Stimulated activated naive CD8-positive, alpha-beta T cell treated with anti-CD3 and anti-CD28 coated beads, Interleukin-15, Interleukin-2, amounts not matched to agents 100 U/mL and 50 U/mL, for 24 hours (primary cell): Measurements from ENCODE around the gene ACHE.
A peak's percentile ranks its signal among the peaks of the same experiment; 100 is the strongest.
"Not testable (repeated sequence)": the region's sequence is repeated elsewhere in the genome, so short reads cannot be mapped to it uniquely, and the experiment has no call there.

ENCODE experiments used
- ATAC-seq: fragments of 150-1000 bp; cut with Tn5 transposase; one replicate; pipeline ENCODE4 v1.10.0; 2021
- DNase-seq: peaks from one replicate; pipeline ENCODE4 v3.0.0; 2021

Gene ACHE

GRCh38 chr7:100861616-100861985 lies 34.1 kb downstream of the ACHE start:
- DNase-seq (no peak), ATAC-seq (no peak)

- DNase-seq (no peak), ATAC-seq (no peak)
Observed at GRCh38 chr7:100860702-100861615, 34.7 kb downstream of the ACHE start.

- ATAC-seq (no peak), DNase-seq (no peak)
Observed at GRCh38 chr7:100859856-100860255, 35.8 kb downstream of the ACHE start.

- DNase-seq = no peak
- ATAC-seq = no peak
Observed at GRCh38 chr7:100856871-100857282, 38.8 kb downstream of the ACHE start.

GRCh38 chr7:100855515-100855914 lies 40.2 kb downstream of the ACHE start:
- ATAC-seq = no peak

GRCh38 chr7:100854899-100855298 lies 40.8 kb downstream of the ACHE start:
- not testable (repeated sequence) for DNase-seq, ATAC-seq

More at GRCh38 chr7:100855515-100855914, 40.2 kb downstream of the ACHE start:
- no peak for DNase-seq

GRCh38 chr7:100854146-100854895 lies 41.4 kb downstream of the ACHE start:
- no peak for DNase-seq
- ATAC-seq = no peak

GRCh38 chr7:100852048-100852872 lies 43.4 kb downstream of the ACHE start, which contains the start of gene SLC12A9:
Gene SLC12A9, plus strand, starts transcription at chr7:100852713. Its CDS starts 1,485 bp downstream, at chr7:100854198.
- peak; percentile 98 for ATAC-seq
- peak; percentile 90 for DNase-seq

GRCh38 chr7:100847360-100847759 lies 48.3 kb downstream of the ACHE start:
- ATAC-seq = no peak
- DNase-seq = no peak

GRCh38 chr7:100840470-100841100 lies 55.1 kb downstream of the ACHE start:
- DNase-seq = no peak
- ATAC-seq = no peak
